GM12878 (cell line): ENCODE data around the gene CUL1.

Source experiments
- BHLHE40 ChIP-seq, 2 experiments: fragments of 450-650 bp in 1 of 2; IDR thresholded peaks; 2 replicates each; pipeline ENCODE4 v1.6.1; 2011 to 2017; ENCODE audit warnings: low read depth in 2 of 2, borderline replicate concordance in 1 of 2, improper control_type of control experiment in 1 of 2, low read length in 1 of 2, mild to moderate bottlenecking in 1 of 2
- EP300 ChIP-seq, 2 experiments: fragments of 150-350 bp in 1 of 2; IDR thresholded peaks; 2 replicates each; pipeline ENCODE4 v1.6.1; 2011 to 2012; ENCODE audit warnings: low read depth in 2 of 2, low read length in 2 of 2, borderline replicate concordance in 1 of 2, improper control_type of control experiment in 1 of 2, inconsistent platforms in 1 of 2; ENCODE audit not compliant: control insufficient read depth in 1 of 2
- EZH2 ChIP-seq: IDR thresholded peaks from 2 replicates; pipeline ENCODE4 v1.6.1; 2012; ENCODE audit warnings: low read depth, mild to moderate bottlenecking, control low read depth, inconsistent platforms, low read length, borderline replicate concordance; ENCODE audit not compliant: control insufficient read depth
- SIN3A ChIP-seq: IDR thresholded peaks from 2 replicates; pipeline ENCODE4 v1.6.1; 2012; ENCODE audit warnings: low read depth, low read length, improper control_type of control experiment
- SREBF2 ChIP-seq: IDR thresholded peaks from 2 replicates; pipeline ENCODE4 v1.6.1; 2012; ENCODE audit warnings: mild to moderate bottlenecking, low read length
- TAF1 ChIP-seq: IDR thresholded peaks from 2 replicates; pipeline ENCODE4 v1.6.1; 2011; ENCODE audit warnings: mild to moderate bottlenecking, low read depth, low read length, borderline replicate concordance
- TF ChIP-seq, protein P1 (sequence below): IDR thresholded peaks from 2 replicates; pipeline ENCODE4 v1.6.1; 2012; ENCODE audit warnings: low read depth, low read length, improper control_type of control experiment
- TF ChIP-seq, protein P2 (sequence below), 3 experiments: IDR thresholded peaks in 2 of 3; conservative IDR thresholded peaks in 1 of 3; 2 replicates each; pipeline ENCODE4 v1.5.1; 2011; ENCODE audit warnings: low read depth in 3 of 3, low read length in 3 of 3, mild to moderate bottlenecking in 3 of 3, control low read depth in 2 of 3, moderate library complexity in 2 of 3, inconsistent platforms in 1 of 3, mixed read lengths in 1 of 3; ENCODE audit not compliant: control insufficient read depth in 2 of 3, insufficient read depth in 1 of 3; ENCODE audit errors: extremely low read depth in 1 of 3

DNA sequence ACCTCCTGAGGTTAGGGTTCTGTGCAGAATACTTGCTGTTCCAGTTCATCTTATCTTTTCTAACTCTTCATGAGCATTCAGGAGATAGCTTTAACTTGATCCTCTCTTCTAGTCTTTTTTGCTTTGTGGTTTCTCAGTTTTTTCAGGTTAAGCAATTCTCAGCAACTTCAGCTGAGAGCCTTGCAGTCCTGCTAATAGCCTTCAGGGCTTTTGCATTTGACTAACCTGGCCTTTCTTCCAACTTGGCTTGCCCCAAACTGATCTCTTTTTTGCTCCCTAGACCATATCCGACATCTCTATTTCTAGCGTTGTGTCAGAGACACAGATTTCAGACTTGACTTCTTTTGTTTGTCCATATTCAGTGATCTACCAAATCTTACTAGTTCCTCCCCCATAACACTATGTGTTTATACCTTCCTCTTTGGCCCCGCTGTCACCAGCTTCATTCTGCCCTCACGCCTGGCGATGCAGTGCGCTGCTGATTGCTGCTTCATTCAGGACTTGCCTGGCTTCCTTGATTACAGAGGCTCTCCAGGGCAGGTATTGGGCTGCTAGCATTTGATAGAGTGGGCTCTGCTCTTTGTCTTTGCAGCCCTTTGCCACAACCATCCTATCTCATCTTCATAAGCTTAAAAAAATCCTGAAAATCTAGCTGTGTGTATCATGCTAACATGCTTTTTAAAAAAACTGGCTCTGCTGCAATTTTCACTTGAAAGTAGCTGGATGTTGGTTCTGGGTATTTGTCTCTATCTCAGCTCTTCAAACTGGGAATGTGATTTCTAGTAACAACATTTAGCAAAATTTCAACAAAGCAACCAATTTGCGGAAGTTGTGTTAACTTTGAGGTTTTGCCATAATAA, 9.6 kb downstream of the CUL1 start:
- TF ChIP-seq BHLHE40 (IDR thresholded peaks at IDR 0.05; ENCODE audit: borderline replicate concordance in 1 of 2, low read depth in 2 of 2, low read length in 1 of 2) (no peak), TAF1 (no peak), SIN3A (no peak), EP300 (IDR thresholded peaks at IDR 0.05; ENCODE audit: borderline replicate concordance in 1 of 2, control insufficient read depth in 1 of 2, low read depth in 2 of 2, low read length in 2 of 2) (no peak), EZH2 (no peak), SREBF2 (no peak)
- TF ChIP-seq, protein P1, sequence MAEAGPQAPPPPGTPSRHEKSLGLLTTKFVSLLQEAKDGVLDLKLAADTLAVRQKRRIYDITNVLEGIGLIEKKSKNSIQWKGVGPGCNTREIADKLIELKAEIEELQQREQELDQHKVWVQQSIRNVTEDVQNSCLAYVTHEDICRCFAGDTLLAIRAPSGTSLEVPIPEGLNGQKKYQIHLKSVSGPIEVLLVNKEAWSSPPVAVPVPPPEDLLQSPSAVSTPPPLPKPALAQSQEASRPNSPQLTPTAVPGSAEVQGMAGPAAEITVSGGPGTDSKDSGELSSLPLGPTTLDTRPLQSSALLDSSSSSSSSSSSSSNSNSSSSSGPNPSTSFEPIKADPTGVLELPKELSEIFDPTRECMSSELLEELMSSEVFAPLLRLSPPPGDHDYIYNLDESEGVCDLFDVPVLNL: no peak
- TF ChIP-seq, protein P2, sequence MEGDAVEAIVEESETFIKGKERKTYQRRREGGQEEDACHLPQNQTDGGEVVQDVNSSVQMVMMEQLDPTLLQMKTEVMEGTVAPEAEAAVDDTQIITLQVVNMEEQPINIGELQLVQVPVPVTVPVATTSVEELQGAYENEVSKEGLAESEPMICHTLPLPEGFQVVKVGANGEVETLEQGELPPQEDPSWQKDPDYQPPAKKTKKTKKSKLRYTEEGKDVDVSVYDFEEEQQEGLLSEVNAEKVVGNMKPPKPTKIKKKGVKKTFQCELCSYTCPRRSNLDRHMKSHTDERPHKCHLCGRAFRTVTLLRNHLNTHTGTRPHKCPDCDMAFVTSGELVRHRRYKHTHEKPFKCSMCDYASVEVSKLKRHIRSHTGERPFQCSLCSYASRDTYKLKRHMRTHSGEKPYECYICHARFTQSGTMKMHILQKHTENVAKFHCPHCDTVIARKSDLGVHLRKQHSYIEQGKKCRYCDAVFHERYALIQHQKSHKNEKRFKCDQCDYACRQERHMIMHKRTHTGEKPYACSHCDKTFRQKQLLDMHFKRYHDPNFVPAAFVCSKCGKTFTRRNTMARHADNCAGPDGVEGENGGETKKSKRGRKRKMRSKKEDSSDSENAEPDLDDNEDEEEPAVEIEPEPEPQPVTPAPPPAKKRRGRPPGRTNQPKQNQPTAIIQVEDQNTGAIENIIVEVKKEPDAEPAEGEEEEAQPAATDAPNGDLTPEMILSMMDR (IDR thresholded peaks at IDR 0.05 in 2 of 3, conservative IDR thresholded peaks at IDR 0.05 in 1 of 3; ENCODE audit: control insufficient read depth in 2 of 3, extremely low read depth in 1 of 3, insufficient read depth in 1 of 3, low read depth in 3 of 3, low read length in 3 of 3): no peak
